ENCODE results near the gene HMGCL.
"Not testable (repeated sequence)": the region's sequence is repeated elsewhere in the genome, so short reads cannot be mapped to it uniquely, and the experiment has no call there.

HMGCL gene

DNA sequence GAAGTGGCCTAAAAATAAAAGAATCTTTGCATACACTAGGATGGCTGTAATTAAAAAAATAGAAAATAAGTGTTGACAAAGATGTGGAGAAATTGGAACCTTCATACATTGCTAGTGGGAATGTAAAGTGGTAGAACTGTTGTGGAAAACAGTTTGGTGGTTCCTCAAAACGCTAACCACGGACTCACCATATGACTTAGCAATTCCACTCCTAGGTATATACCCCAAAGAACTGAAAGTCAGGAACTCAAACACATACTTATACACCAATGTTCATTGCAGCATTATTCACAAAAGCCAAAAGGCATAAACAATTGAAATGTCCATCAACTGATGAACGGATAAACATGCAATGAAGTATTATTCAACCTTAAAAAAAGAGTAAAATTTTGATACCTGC lies 10.8 kb upstream of the HMGCL start:
- DNase-seq: no peak
- Mint-ChIP-seq H3K4me1 (peaks cover 14% of the 10 kb centered on the region), H3K36me3 (ENCODE audit: low read depth) (no peaks in the 10 kb centered on the region), H3K27me3 (ENCODE audit: low read depth, poor library complexity) (peaks cover 48% of the 10 kb centered on the region), H3K27ac (no peak overlapping the region), H3K9me3 (peaks cover 5% of the 10 kb centered on the region), H3K4me3 (no peak overlapping the region)
- TF ChIP-seq, protein P1, sequence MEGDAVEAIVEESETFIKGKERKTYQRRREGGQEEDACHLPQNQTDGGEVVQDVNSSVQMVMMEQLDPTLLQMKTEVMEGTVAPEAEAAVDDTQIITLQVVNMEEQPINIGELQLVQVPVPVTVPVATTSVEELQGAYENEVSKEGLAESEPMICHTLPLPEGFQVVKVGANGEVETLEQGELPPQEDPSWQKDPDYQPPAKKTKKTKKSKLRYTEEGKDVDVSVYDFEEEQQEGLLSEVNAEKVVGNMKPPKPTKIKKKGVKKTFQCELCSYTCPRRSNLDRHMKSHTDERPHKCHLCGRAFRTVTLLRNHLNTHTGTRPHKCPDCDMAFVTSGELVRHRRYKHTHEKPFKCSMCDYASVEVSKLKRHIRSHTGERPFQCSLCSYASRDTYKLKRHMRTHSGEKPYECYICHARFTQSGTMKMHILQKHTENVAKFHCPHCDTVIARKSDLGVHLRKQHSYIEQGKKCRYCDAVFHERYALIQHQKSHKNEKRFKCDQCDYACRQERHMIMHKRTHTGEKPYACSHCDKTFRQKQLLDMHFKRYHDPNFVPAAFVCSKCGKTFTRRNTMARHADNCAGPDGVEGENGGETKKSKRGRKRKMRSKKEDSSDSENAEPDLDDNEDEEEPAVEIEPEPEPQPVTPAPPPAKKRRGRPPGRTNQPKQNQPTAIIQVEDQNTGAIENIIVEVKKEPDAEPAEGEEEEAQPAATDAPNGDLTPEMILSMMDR (IDR thresholded peaks at IDR 0.05): no peak

GRCh38 chr1:23834156-23834555 lies 8.9 kb upstream of the HMGCL start:
- H3K27me3 Mint-ChIP-seq (ENCODE audit: low read depth, poor library complexity): peaks cover 53% of the 10 kb centered on the region
- H3K36me3 Mint-ChIP-seq (ENCODE audit: low read depth); H3K9me3 Mint-ChIP-seq; DNase-seq; H3K4me3 Mint-ChIP-seq; H3K27ac Mint-ChIP-seq: not testable (repeated sequence)
- peaks cover 14% of the 10 kb centered on the region for H3K4me1 Mint-ChIP-seq

DNA sequence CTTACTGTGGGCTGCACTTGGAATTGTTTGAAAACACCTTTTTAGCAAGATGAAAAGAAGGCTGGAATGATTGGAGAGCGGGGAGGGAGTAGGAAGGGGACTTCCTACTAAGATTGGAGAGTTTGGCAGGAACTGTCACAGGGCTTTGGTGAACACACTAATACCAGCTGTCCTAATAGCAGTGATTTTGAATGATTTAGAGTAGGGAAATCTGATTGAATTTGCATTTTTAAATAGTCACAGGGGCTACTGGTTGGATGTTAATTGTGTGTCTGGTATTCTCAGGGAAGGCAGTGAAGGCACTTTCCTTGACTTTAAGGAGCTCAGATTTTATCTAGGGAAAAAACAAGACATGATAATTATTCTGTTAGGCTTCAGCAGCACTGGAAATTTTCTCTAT lies 2.5 kb upstream of the HMGCL start:
- Mint-ChIP-seq H3K4me3 (no peak overlapping the region), H3K9me3 (no peaks in the 10 kb centered on the region), H3K27ac (no peak overlapping the region), H3K36me3 (ENCODE audit: low read depth) (no peaks in the 10 kb centered on the region), H3K4me1 (peaks cover 16% of the 10 kb centered on the region), H3K27me3 (ENCODE audit: low read depth, poor library complexity) (peaks cover 17% of the 10 kb centered on the region)
- TF ChIP-seq, protein P1 (IDR thresholded peaks at IDR 0.05): no peak
- DNase-seq: no peak

DNA sequence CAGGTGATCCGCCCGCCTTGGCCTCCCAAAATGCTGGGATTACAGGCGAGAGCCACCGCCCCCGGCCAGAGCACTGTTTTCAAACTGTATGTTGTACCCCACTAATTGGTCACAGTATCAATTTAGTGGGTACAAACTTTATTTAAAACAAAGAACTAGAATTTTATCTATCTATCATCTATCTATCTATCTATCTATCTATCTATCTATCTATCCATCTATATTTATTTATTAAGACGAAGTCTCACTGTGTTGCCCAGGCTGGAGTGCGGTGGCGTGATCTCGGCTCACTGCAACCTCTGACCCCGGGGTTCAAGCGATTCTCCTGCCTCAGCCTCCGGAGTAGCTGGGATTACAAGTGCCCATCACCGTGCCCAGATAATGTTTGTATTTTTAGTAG lies 1.4 kb upstream of the HMGCL start:
- H3K27me3 Mint-ChIP-seq (ENCODE audit: low read depth, poor library complexity): peaks cover 12% of the 10 kb centered on the region
- H3K4me3 Mint-ChIP-seq: peak overlapping the region; percentile 48
- DNase-seq; H3K27ac Mint-ChIP-seq; H3K9me3 Mint-ChIP-seq; H3K36me3 Mint-ChIP-seq (ENCODE audit: low read depth): not testable (repeated sequence)
- peaks cover 16% of the 10 kb centered on the region for H3K4me1 Mint-ChIP-seq

DNA sequence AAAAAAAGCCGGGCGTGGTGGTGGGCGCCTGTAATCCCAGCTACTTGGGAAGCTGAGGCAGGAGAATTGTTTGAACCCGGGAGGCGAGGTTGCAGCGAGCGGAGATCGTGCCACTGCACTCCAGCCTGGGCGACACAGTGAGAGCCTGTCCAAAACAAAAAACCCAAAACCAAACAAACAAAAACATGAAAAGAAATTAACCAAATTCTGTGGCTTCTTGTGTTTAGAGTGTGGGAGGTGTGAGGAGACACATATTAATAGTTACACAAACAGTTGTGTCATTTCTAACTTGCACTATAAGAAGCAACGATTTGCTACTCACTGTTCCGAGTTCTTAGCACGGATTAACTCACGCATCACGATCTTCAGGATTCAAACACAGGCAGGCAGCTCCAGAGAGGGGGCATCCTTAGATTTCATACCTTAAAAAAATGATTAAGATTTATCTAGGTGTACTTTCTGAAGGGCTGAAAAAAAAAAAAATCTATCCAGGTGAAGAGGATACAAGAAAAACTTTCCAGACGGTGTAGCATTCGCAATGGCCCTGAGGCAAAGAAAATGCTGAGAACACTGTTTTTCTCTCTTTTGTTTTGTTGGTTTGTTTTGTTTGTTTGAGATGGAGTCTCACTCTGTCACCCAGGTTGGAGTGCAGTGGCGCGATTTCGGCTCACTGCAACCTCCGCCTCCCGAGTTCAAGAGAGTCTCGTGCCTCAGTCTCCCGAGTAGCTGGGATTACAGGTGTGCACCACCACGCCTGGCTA lies 713 bp upstream of the HMGCL start:
- DNase-seq: no peak
- H3K27me3 Mint-ChIP-seq (ENCODE audit: low read depth, poor library complexity): peaks cover 9% of the 10 kb centered on the region
- H3K27ac Mint-ChIP-seq: no peak overlapping the region
- H3K4me1 Mint-ChIP-seq: peaks cover 16% of the 10 kb centered on the region
- peak overlapping the region; percentile 99 for H3K4me3 Mint-ChIP-seq
- no peaks in the 10 kb centered on the region for H3K36me3 Mint-ChIP-seq (ENCODE audit: low read depth)
- H3K9me3 Mint-ChIP-seq: no peaks in the 10 kb centered on the region
- TF ChIP-seq, protein P1 (IDR thresholded peaks at IDR 0.05): no peak

- TF ChIP-seq, protein P1 (IDR thresholded peaks at IDR 0.05): no peak
- peak overlapping the region; percentile 91 for H3K27ac Mint-ChIP-seq
- H3K36me3 Mint-ChIP-seq (ENCODE audit: low read depth): peaks cover 5% of the 10 kb centered on the region
- H3K27me3 Mint-ChIP-seq (ENCODE audit: low read depth, poor library complexity): no peaks in the 10 kb centered on the region
- no peaks in the 10 kb centered on the region for H3K9me3 Mint-ChIP-seq
- no peak for DNase-seq
- H3K4me1 Mint-ChIP-seq: peaks cover 16% of the 10 kb centered on the region
- H3K4me3 Mint-ChIP-seq: peak overlapping the region; percentile 99
Observed at GRCh38 chr1:23824711-23825075, 536 bp downstream of the HMGCL start.

GRCh38 chr1:23823767-23824166 lies 1.5 kb downstream of the HMGCL start:
- Mint-ChIP-seq H3K4me3 (peak overlapping the region; percentile 99), H3K27me3 (ENCODE audit: low read depth, poor library complexity) (no peaks in the 10 kb centered on the region), H3K9me3 (no peaks in the 10 kb centered on the region), H3K27ac (no peak overlapping the region), H3K36me3 (ENCODE audit: low read depth) (peaks cover 5% of the 10 kb centered on the region), H3K4me1 (peaks cover 16% of the 10 kb centered on the region)
- TF ChIP-seq, protein P1 (IDR thresholded peaks at IDR 0.05): no peak
- DNase-seq: no peak
